ENCODE results near the gene SCAMP5. TPM values are rescaled to one million over a fixed set of nuclear protein-coding genes. Genes with fewer than 3 reads are reported as not detected.

Gene SCAMP5
- total and polyA plus RNA-seq, 2 of the 13 experiments (the other 11 are each of a cell fraction or from before 2014, with no cell fraction given): 34.3 to 49.0 TPM

- TF ChIP-seq ZNF609 (CRISPR knock-in tag; IDR thresholded peaks at IDR 0.05; ENCODE audit: borderline replicate concordance): no peak
- TF ChIP-seq SP2 (CRISPR knock-in tag; IDR thresholded peaks at IDR 0.05): no peak
- no peak for TF ChIP-seq ZFAT (CRISPR knock-in tag; conservative IDR thresholded peaks at IDR 0.05)
Measured at GRCh38 chr15:74994236-74994635, 1.1 kb upstream of the SCAMP5 start (continued).

GRCh38 chr15:74994685-74995084 is 678 bp upstream of the SCAMP5 start:
- Histone ChIP-seq H3K27ac (ENCODE audit: extremely low read length, insufficient read depth, low read length) (no peak overlapping the region), H3K79me2 (ENCODE audit: insufficient read depth, low read length) (peaks cover 19% of the 10 kb centered on the region), H3K9me3 (ENCODE audit: low read length) (no peaks in the 10 kb centered on the region), H3K4me1 (ENCODE audit: insufficient read depth, low read length) (peaks cover 21% of the 10 kb centered on the region), H3K4me3 (replicated peaks in 1 of 3; ENCODE audit: insufficient read depth in 1 of 3, low read depth in 2 of 3, low read length in 3 of 3) (peak overlapping the region in 2 of 3 experiments; percentile 50 to 79; a peak in 4 of 6 replicates), H3K9ac (ENCODE audit: insufficient read depth, low read depth, low read length) (peak overlapping the region; percentile 29; the same call in 1 of the 2 replicates), H2AFZ (ENCODE audit: low read length) (no peak overlapping the region), H4K20me1 (ENCODE audit: insufficient read depth, low read length) (no peaks in the 10 kb centered on the region; the same call in 1 of the 2 replicates), H3K36me3 (replicated peaks in 1 of 2; ENCODE audit: control insufficient read depth in 1 of 2, insufficient read depth in 2 of 2, low read length in 2 of 2) (no peaks in the 10 kb centered on the region), H3K27me3 (ENCODE audit: control insufficient read depth in 1 of 2, insufficient read depth in 2 of 2, low read length in 2 of 2) (0 out of 5 replicates have a peak, but pooled peaks cover 0 to 3% of the 10 kb centered on the region in 2 experiments), H3K4me2 (ENCODE audit: low read depth, low read length) (peak overlapping the region; percentile 80)
- CTCF ChIA-PET (ENCODE audit: low intra/inter-chr PET ratio, low total read pairs): no interaction called here
- in situ Hi-C loops (cut with HindIII; ENCODE audit: extremely low pct_ligation_motif_present, low pct_unique_long_range_greater_than_20kb) (no loop called here), intact Hi-C loops (cut with micrococcal nuclease; ENCODE audit: unreplicated experiment) (no loop called here)
- FAIRE-seq (no peak), ATAC-seq (no peak), DNase-seq (ENCODE audit: low spot score) (no peak)
- POLR2A ChIA-PET: interaction anchor here (0.6 to 2.1 kb wide), 7 partner anchors 9 to 374 kb away, joined by 3 to 17 read pairs (median 4); partner anchors contain the start of genes COX5A, FAM219B, MAN2C1 and PPCDC
- 9% methylated on average over 5 of the region's 5 CpGs for WGBS (ENCODE audit: low lambda C conversion rate)
- no TSS peak for BruUV-seq (replicated peaks)
- TF ChIP-seq ZNF703 (CRISPR knock-in tag; IDR thresholded peaks at IDR 0.05; ENCODE audit: borderline replicate concordance) (no peak), ZSCAN5A (CRISPR knock-in tag; IDR thresholded peaks at IDR 0.05; ENCODE audit: borderline replicate concordance) (no peak), SRSF9 (IDR thresholded peaks at IDR 0.05; ENCODE audit: borderline replicate concordance, insufficient read depth, low read depth, low read length, poor library complexity, severe bottlenecking) (no peak), ZFP41 (CRISPR knock-in tag; IDR thresholded peaks at IDR 0.05; ENCODE audit: borderline replicate concordance) (no peak), REXO4 (CRISPR knock-in tag; IDR thresholded peaks at IDR 0.05; ENCODE audit: borderline replicate concordance) (no peak), EP300 (IDR thresholded peaks at IDR 0.05; ENCODE audit: low read depth in 2 of 2, low read length in 2 of 2) (no peak), EP300 (CRISPR knock-in tag; IDR thresholded peaks at IDR 0.05; ENCODE audit: borderline replicate concordance) (no peak), CREB1 (IDR thresholded peaks at IDR 0.05) (no peak), CREB1 (CRISPR knock-in tag; IDR thresholded peaks at IDR 0.05) (no peak), CENPT (CRISPR knock-in tag; IDR thresholded peaks at IDR 0.05; ENCODE audit: low read depth) (no peak), ZFP36L2 (CRISPR knock-in tag; IDR thresholded peaks at IDR 0.05) (no peak), JUNB (CRISPR knock-in tag; IDR thresholded peaks at IDR 0.05; ENCODE audit: borderline replicate concordance) (no peak), U2AF2 (IDR thresholded peaks at IDR 0.05; ENCODE audit: low read depth, low read length) (no peak), ZNF772 (CRISPR knock-in tag; IDR thresholded peaks at IDR 0.05) (no peak), MAFF (IDR thresholded peaks at IDR 0.05; ENCODE audit: low read depth, low read length) (no peak)

Measured in HepG2 (cell line).